OCI-LY1 (cell line): ENCODE measurements around the gene MUC5AC.
"Not testable (repeated sequence)": the region's sequence is repeated elsewhere in the genome, so short reads cannot be mapped to it uniquely, and the experiment has no call there.

Experiments used
- CTCF ChIP-seq: fragments of 200-600 bp; sonication (generic), shearing (Covaris generic); IDR thresholded peaks from 2 replicates; pipeline ENCODE4 v1.5.1; 2017; ENCODE audit warnings: mild to moderate bottlenecking, antibody characterized with exemption, low read length, moderate library complexity, mixed read lengths
- EZH2 ChIP-seq: fragments of 200-600 bp; sonication (generic), shearing (Covaris generic); IDR thresholded peaks from 2 replicates; pipeline ENCODE4 v1.8.0; 2017; ENCODE audit warnings: borderline replicate concordance, mixed run types, mild to moderate bottlenecking, antibody characterized with exemption, low read length, moderate library complexity, mixed read lengths

- TF ChIP-seq CTCF, EZH2: not testable (repeated sequence)
These were observed 91.2 kb downstream of the MUC5AC start for GRCh38 chr11:1248951-1249350.
